Keratinocyte (primary cell): ENCODE results near the gene PKNOX1.

Source experiments
- CTCF ChIP-seq, 3 experiments: IDR thresholded peaks in 1 of 3; conservative IDR thresholded peaks in 1 of 3; optimal IDR thresholded peaks in 1 of 3; 2 replicates in 2 of 3; 3 replicates in 1 of 3; pipeline versions ENCODE3 to v1.5.1; 2011; ENCODE audit warnings: low read length in 3 of 3, mild to moderate bottlenecking in 3 of 3, moderate library complexity in 2 of 3, control low read depth in 1 of 3, inconsistent platforms in 1 of 3; ENCODE audit not compliant: insufficient read depth in 2 of 3; ENCODE audit errors: extremely low read depth in 1 of 3
- EZH2 ChIP-seq: IDR thresholded peaks from one replicate; pipeline ENCODE4 v1.6.1; 2012; ENCODE audit warnings: inconsistent platforms, mild to moderate bottlenecking, low read length, moderate library complexity

- no peak for TF ChIP-seq CTCF (optimal IDR thresholded peaks at IDR 0.05 in 1 of 3, IDR thresholded peaks at IDR 0.05 in 1 of 3, conservative IDR thresholded peaks at IDR 0.05 in 1 of 3; ENCODE audit: extremely low read depth in 1 of 3, insufficient read depth in 2 of 3, low read length in 3 of 3)
- no peak for TF ChIP-seq EZH2
Measured at GRCh38 chr21:43021756-43022600, 47.6 kb downstream of the PKNOX1 start.
